ENCODE measurements around the gene CEMIP.

- no peak for TF ChIP-seq FOXK2 (IDR thresholded peaks at IDR 0.05)
- no peak for TF ChIP-seq FOXM1 (IDR thresholded peaks at IDR 0.05; ENCODE audit: borderline replicate concordance)
- TF ChIP-seq CTBP1 (IDR thresholded peaks at IDR 0.05; ENCODE audit: borderline replicate concordance) = no peak
- TF ChIP-seq PKNOX1 (IDR thresholded peaks at IDR 0.05) = no peak
- no peak for TF ChIP-seq TARDBP (IDR thresholded peaks at IDR 0.05)
- TF ChIP-seq SUZ12 (IDR thresholded peaks at IDR 0.05) = no peak
- TF ChIP-seq BHLHE40 (IDR thresholded peaks at IDR 0.05; ENCODE audit: borderline replicate concordance) = no peak
- no peak for TF ChIP-seq L3MBTL2 (conservative IDR thresholded peaks at IDR 0.05)
- TF ChIP-seq ZNF384 (IDR thresholded peaks at IDR 0.05) = no peak
Measured at GRCh38 chr15:80982839-80983238, 203.7 kb downstream of the CEMIP start.
